ENCODE results near the gene OBSCN.

- TF ChIP-seq CTCF (IDR thresholded peaks at IDR 0.05), result no peak
- TF ChIP-seq EZH2 (IDR thresholded peaks at IDR 0.05; ENCODE audit: borderline replicate concordance, insufficient read depth, low read depth, low read length, poor library complexity, severe bottlenecking), result no peak
These were observed 66.8 kb downstream of the OBSCN start for GRCh38 chr1:228274452-228275178.
